ENCODE results near the gene ZNF581. TPM values are rescaled to one million over a fixed set of nuclear protein-coding genes. Genes with fewer than 3 reads are reported as not detected.

The ZNF581 gene
- total and polyA plus RNA-seq, 4 donors, result 2.1 to 7.3 (median 5.2) TPM

GRCh38 chr19:55613930-55614710 lies 29.3 kb upstream of the ZNF581 start:
- Histone ChIP-seq H3K4me3 (ENCODE audit: low read depth in 1 of 3, low read length in 3 of 3) (no peak overlapping the region), H3K27me3 (ENCODE audit: control insufficient read depth in 4 of 4, insufficient read depth in 4 of 4, low read length in 3 of 4) (no peaks in the 10 kb centered on the region), H3K4me1 (ENCODE audit: control insufficient read depth in 4 of 4, insufficient read depth in 4 of 4, low read length in 3 of 4) (no peaks in the 10 kb centered on the region), H3K9me3 (ENCODE audit: control insufficient read depth in 4 of 4, low read length in 3 of 4) (no peaks in the 10 kb centered on the region), H3K27ac (ENCODE audit: low read depth in 1 of 2, low read length in 2 of 2) (no peak overlapping the region), H3K36me3 (ENCODE audit: control insufficient read depth in 4 of 4, insufficient read depth in 3 of 4, low read depth in 1 of 4, low read length in 3 of 4) (peaks cover 0 to 28% (median 14%) of the 10 kb centered on the region in 4 donors), H3K9ac (ENCODE audit: low read depth in 1 of 2, low read length in 2 of 2) (no peak overlapping the region)
- WGBS, result 95% methylated on average over 75 of the region's 75 CpGs
- DNase-seq (ENCODE audit: low spot score), result no peak
- TF ChIP-seq, protein P1, sequence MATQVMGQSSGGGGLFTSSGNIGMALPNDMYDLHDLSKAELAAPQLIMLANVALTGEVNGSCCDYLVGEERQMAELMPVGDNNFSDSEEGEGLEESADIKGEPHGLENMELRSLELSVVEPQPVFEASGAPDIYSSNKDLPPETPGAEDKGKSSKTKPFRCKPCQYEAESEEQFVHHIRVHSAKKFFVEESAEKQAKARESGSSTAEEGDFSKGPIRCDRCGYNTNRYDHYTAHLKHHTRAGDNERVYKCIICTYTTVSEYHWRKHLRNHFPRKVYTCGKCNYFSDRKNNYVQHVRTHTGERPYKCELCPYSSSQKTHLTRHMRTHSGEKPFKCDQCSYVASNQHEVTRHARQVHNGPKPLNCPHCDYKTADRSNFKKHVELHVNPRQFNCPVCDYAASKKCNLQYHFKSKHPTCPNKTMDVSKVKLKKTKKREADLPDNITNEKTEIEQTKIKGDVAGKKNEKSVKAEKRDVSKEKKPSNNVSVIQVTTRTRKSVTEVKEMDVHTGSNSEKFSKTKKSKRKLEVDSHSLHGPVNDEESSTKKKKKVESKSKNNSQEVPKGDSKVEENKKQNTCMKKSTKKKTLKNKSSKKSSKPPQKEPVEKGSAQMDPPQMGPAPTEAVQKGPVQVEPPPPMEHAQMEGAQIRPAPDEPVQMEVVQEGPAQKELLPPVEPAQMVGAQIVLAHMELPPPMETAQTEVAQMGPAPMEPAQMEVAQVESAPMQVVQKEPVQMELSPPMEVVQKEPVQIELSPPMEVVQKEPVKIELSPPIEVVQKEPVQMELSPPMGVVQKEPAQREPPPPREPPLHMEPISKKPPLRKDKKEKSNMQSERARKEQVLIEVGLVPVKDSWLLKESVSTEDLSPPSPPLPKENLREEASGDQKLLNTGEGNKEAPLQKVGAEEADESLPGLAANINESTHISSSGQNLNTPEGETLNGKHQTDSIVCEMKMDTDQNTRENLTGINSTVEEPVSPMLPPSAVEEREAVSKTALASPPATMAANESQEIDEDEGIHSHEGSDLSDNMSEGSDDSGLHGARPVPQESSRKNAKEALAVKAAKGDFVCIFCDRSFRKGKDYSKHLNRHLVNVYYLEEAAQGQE (IDR thresholded peaks at IDR 0.05), result no peak
- TF ChIP-seq NR2F2 (IDR thresholded peaks at IDR 0.05) (no peak), EGR1 (IDR thresholded peaks at IDR 0.05; ENCODE audit: low read depth in 2 of 2) (no peak), HNF4G (IDR thresholded peaks at IDR 0.05) (no peak), FOXA2 (IDR thresholded peaks at IDR 0.05) (no peak)
- TF ChIP-seq, protein P2, sequence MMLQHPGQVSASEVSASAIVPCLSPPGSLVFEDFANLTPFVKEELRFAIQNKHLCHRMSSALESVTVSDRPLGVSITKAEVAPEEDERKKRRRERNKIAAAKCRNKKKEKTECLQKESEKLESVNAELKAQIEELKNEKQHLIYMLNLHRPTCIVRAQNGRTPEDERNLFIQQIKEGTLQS (IDR thresholded peaks at IDR 0.05), result no peak
- TF ChIP-seq, protein P3, sequence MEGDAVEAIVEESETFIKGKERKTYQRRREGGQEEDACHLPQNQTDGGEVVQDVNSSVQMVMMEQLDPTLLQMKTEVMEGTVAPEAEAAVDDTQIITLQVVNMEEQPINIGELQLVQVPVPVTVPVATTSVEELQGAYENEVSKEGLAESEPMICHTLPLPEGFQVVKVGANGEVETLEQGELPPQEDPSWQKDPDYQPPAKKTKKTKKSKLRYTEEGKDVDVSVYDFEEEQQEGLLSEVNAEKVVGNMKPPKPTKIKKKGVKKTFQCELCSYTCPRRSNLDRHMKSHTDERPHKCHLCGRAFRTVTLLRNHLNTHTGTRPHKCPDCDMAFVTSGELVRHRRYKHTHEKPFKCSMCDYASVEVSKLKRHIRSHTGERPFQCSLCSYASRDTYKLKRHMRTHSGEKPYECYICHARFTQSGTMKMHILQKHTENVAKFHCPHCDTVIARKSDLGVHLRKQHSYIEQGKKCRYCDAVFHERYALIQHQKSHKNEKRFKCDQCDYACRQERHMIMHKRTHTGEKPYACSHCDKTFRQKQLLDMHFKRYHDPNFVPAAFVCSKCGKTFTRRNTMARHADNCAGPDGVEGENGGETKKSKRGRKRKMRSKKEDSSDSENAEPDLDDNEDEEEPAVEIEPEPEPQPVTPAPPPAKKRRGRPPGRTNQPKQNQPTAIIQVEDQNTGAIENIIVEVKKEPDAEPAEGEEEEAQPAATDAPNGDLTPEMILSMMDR (IDR thresholded peaks at IDR 0.05; ENCODE audit: low read depth, low read length, missing input control), result no peak

DNA sequence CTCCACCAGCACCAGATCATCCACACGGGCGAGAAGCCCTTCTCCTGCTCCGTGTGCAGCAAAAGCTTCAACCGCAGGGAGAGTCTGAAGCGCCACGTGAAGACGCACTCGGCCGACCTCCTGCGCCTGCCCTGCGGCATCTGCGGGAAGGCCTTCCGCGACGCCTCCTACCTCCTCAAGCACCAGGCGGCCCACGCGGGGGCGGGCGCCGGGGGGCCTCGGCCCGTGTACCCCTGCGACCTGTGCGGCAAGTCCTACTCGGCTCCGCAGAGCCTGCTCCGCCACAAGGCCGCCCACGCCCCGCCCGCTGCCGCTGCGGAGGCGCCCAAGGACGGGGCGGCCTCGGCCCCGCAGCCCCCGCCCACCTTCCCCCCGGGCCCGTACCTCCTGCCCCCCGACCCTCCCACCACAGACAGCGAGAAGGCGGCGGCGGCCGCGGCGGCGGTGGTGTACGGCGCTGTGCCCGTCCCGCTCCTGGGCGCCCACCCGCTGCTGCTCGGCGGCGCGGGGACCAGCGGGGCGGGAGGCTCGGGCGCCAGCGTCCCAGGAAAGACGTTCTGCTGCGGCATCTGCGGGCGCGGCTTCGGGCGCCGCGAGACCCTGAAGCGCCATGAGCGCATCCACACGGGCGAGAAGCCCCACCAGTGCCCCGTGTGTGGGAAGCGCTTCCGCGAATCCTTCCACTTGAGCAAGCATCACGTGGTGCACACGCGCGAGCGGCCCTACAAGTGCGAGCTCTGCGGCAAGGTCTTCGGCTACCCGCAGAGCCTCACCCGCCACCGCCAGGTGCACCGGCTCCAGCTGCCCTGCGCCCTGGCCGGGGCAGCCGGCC lies 28.5 kb upstream of the ZNF581 start:
- no peak for DNase-seq (ENCODE audit: low spot score)
- peaks cover 0 to 21% (median 11%) of the 10 kb centered on the region in 4 donors for H3K36me3 ChIP-seq (ENCODE audit: control insufficient read depth in 4 of 4, insufficient read depth in 3 of 4, low read depth in 1 of 4, low read length in 3 of 4)
- WGBS, result 97% methylated on average over 98 of the region's 98 CpGs
- no peak overlapping the region for H3K9ac ChIP-seq (ENCODE audit: low read depth in 1 of 2, low read length in 2 of 2)
- H3K9me3 ChIP-seq (ENCODE audit: control insufficient read depth in 4 of 4, low read length in 3 of 4), result no peaks in the 10 kb centered on the region
- no peak overlapping the region for H3K4me3 ChIP-seq (ENCODE audit: low read depth in 1 of 3, low read length in 3 of 3)
- H3K27ac ChIP-seq (ENCODE audit: low read depth in 1 of 2, low read length in 2 of 2), result no peak overlapping the region
- H3K27me3 ChIP-seq (ENCODE audit: control insufficient read depth in 4 of 4, insufficient read depth in 4 of 4, low read length in 3 of 4), result no peaks in the 10 kb centered on the region
- H3K4me1 ChIP-seq (ENCODE audit: control insufficient read depth in 4 of 4, insufficient read depth in 4 of 4, low read length in 3 of 4), result no peaks in the 10 kb centered on the region
- no peak for TF ChIP-seq RXRA (IDR thresholded peaks at IDR 0.05)
- TF ChIP-seq HNF4G (IDR thresholded peaks at IDR 0.05), result no peak
- no peak for TF ChIP-seq NR2F2 (IDR thresholded peaks at IDR 0.05)
- TF ChIP-seq, protein P2 (IDR thresholded peaks at IDR 0.05), result no peak
- no peak for TF ChIP-seq ZBTB33 (IDR thresholded peaks at IDR 0.05)
- TF ChIP-seq, protein P3 (IDR thresholded peaks at IDR 0.05; ENCODE audit: low read depth, low read length, missing input control), result no peak
- TF ChIP-seq FOXA1 (IDR thresholded peaks at IDR 0.05), result no peak
- no peak for TF ChIP-seq EGR1 (IDR thresholded peaks at IDR 0.05; ENCODE audit: low read depth in 2 of 2)
- no peak for TF ChIP-seq SP1 (IDR thresholded peaks at IDR 0.05)
- TF ChIP-seq JUND (IDR thresholded peaks at IDR 0.05), result no peak
- no peak for TF ChIP-seq HNF4A (conservative IDR thresholded peaks at IDR 0.05)
- TF ChIP-seq GABPA (IDR thresholded peaks at IDR 0.05 in 1 of 2, conservative IDR thresholded peaks at IDR 0.05 in 1 of 2), result no peak
- no peak for TF ChIP-seq YY1 (IDR thresholded peaks at IDR 0.05)
- TF ChIP-seq FOXA2 (IDR thresholded peaks at IDR 0.05), result no peak
- TF ChIP-seq TAF1 (conservative IDR thresholded peaks at IDR 0.05), result no peak
- TF ChIP-seq RAD21 (IDR thresholded peaks at IDR 0.05), result no peak

All from liver (tissue), 9 donors.